Activated CD4-positive, CD25-positive, alpha-beta regulatory T cell treated with anti-CD3 and anti-CD28 coated beads, Interleukin-2, amount 50 U/mL, for 72 hours (primary cell): ENCODE measurements around the gene SLC22A13.
"Not testable (repeated sequence)": the region's sequence is repeated elsewhere in the genome, so short reads cannot be mapped to it uniquely, and the experiment has no call there.

Experiments
- DNase-seq: peaks from one replicate; pipeline ENCODE4 v3.0.0; 2021

Gene SLC22A13

GRCh38 chr3:38266810-38267209, 1.2 kb downstream of the SLC22A13 start:
- DNase-seq, result no peak

- no peak for DNase-seq
These were observed 2.0 kb downstream of the SLC22A13 start for GRCh38 chr3:38267662-38268061.

- no peak for DNase-seq
These were observed 2.5 kb downstream of the SLC22A13 start for GRCh38 chr3:38268087-38268486.

GRCh38 chr3:38268522-38268921, 2.9 kb downstream of the SLC22A13 start:
- no peak for DNase-seq

- no peak for DNase-seq
These were observed 5.0 kb downstream of the SLC22A13 start for GRCh38 chr3:38270606-38271005.

- no peak for DNase-seq
These were observed 5.9 kb downstream of the SLC22A13 start for GRCh38 chr3:38271553-38271952.

GRCh38 chr3:38274864-38275649, 9.4 kb downstream of the SLC22A13 start:
- DNase-seq, result no peak

- DNase-seq, result no peak
These were observed 10.0 kb downstream of the SLC22A13 start for GRCh38 chr3:38275658-38276057.

- DNase-seq, result no peak
These were observed 10.7 kb downstream of the SLC22A13 start for GRCh38 chr3:38276081-38276916.

- no peak for DNase-seq
These were observed 11.5 kb downstream of the SLC22A13 start for GRCh38 chr3:38276917-38277630.

- no peak for DNase-seq
These were observed 13.2 kb downstream of the SLC22A13 start for GRCh38 chr3:38278841-38279240.

- DNase-seq, result no peak
These were observed 16.5 kb downstream of the SLC22A13 start, which contains the start of gene SLC22A14 for GRCh38 chr3:38281895-38282686. TSS of gene SLC22A14 (plus strand) at chr3:38282294. CDS start at chr3:38306027, 23,733 bp downstream.

- DNase-seq, result no peak
These were observed 18.5 kb downstream of the SLC22A13 start for GRCh38 chr3:38283810-38284755.

GRCh38 chr3:38284756-38285150, 19.1 kb downstream of the SLC22A13 start:
- no peak for DNase-seq

GRCh38 chr3:38289286-38290217, 23.9 kb downstream of the SLC22A13 start:
- DNase-seq, result not testable (repeated sequence)

- not testable (repeated sequence) for DNase-seq
These were observed 31.4 kb downstream of the SLC22A13 start for GRCh38 chr3:38297053-38297452.

GRCh38 chr3:38297537-38297936, 31.9 kb downstream of the SLC22A13 start:
- DNase-seq, result no peak

- no peak for DNase-seq
These were observed 32.5 kb downstream of the SLC22A13 start for GRCh38 chr3:38297947-38298711.

GRCh38 chr3:38306941-38307340, 41.3 kb downstream of the SLC22A13 start:
- DNase-seq, result no peak
